ENCODE data around the gene CACNA1C.

CACNA1C gene

GRCh38 chr12:2555487-2556082 lies 502.8 kb downstream of the CACNA1C start:
- DNase-seq (ENCODE audit: low read depth) = no peak

- no peak for DNase-seq (ENCODE audit: low read depth)
These were observed 504.8 kb downstream of the CACNA1C start for GRCh38 chr12:2557597-2557996.

- DNase-seq (ENCODE audit: low read depth) = no peak
These were observed 507.1 kb downstream of the CACNA1C start for GRCh38 chr12:2559931-2560330.

GRCh38 chr12:2560356-2560755 lies 507.6 kb downstream of the CACNA1C start:
- no peak for DNase-seq (ENCODE audit: low read depth)

- DNase-seq (ENCODE audit: low read depth) = peak; percentile 7
These were observed 508.6 kb downstream of the CACNA1C start for GRCh38 chr12:2561367-2561766.

- DNase-seq (ENCODE audit: low read depth) = no peak
These were observed 509.6 kb downstream of the CACNA1C start for GRCh38 chr12:2562400-2562799.

GRCh38 chr12:2563709-2564108 lies 510.9 kb downstream of the CACNA1C start:
- peak; percentile 6 for DNase-seq (ENCODE audit: low read depth)

- no peak for DNase-seq (ENCODE audit: low read depth)
These were observed 513.4 kb downstream of the CACNA1C start for GRCh38 chr12:2566161-2566560.

GRCh38 chr12:2567711-2568110 lies 514.9 kb downstream of the CACNA1C start:
- no peak for DNase-seq (ENCODE audit: low read depth)

- DNase-seq (ENCODE audit: low read depth) = no peak
These were observed 517.8 kb downstream of the CACNA1C start for GRCh38 chr12:2570562-2570961.

GRCh38 chr12:2574355-2574935 lies 521.7 kb downstream of the CACNA1C start:
- no peak for DNase-seq (ENCODE audit: low read depth)

GRCh38 chr12:2575245-2575644 lies 522.5 kb downstream of the CACNA1C start:
- DNase-seq (ENCODE audit: low read depth) = no peak

GRCh38 chr12:2578211-2578610 lies 525.4 kb downstream of the CACNA1C start:
- DNase-seq (ENCODE audit: low read depth) = no peak

- no peak for DNase-seq (ENCODE audit: low read depth)
These were observed 526.0 kb downstream of the CACNA1C start for GRCh38 chr12:2578772-2579171.

GRCh38 chr12:2580821-2581220 lies 528.0 kb downstream of the CACNA1C start:
- peak; percentile 47 for DNase-seq (ENCODE audit: low read depth)

GRCh38 chr12:2581293-2582045 lies 528.7 kb downstream of the CACNA1C start:
- DNase-seq (ENCODE audit: low read depth) = no peak

- DNase-seq (ENCODE audit: low read depth) = peak; percentile 50
These were observed 529.8 kb downstream of the CACNA1C start for GRCh38 chr12:2582631-2583030.

GRCh38 chr12:2583091-2583497 lies 530.3 kb downstream of the CACNA1C start:
- DNase-seq (ENCODE audit: low read depth) = peak; percentile 63

GRCh38 chr12:2583642-2584401 lies 531.0 kb downstream of the CACNA1C start:
- no peak for DNase-seq (ENCODE audit: low read depth)

- DNase-seq (ENCODE audit: low read depth) = peak; percentile 45
These were observed 533.6 kb downstream of the CACNA1C start for GRCh38 chr12:2586156-2587038.

- DNase-seq (ENCODE audit: low read depth) = no peak
These were observed 535.6 kb downstream of the CACNA1C start for GRCh38 chr12:2588345-2588744.

GRCh38 chr12:2589381-2589780 lies 536.6 kb downstream of the CACNA1C start:
- no peak for DNase-seq (ENCODE audit: low read depth)

Data from EH (cell line).